SHP77 (cell line): ENCODE results near the gene MYO7A.

Experiments used
- DNase-seq, 2 experiments: peaks; one replicate each; lab custom pipeline; 2025; lab: John Stamatoyannopoulos, UW

MYO7A gene

GRCh38 chr11:77166021-77166420, 38.0 kb downstream of the MYO7A start:
- no peak for DNase-seq

GRCh38 chr11:77167111-77167626, 39.1 kb downstream of the MYO7A start:
- DNase-seq, result no peak

- DNase-seq, result no peak
Measured at GRCh38 chr11:77167791-77168190, 39.7 kb downstream of the MYO7A start.

GRCh38 chr11:77170107-77170506, 42.1 kb downstream of the MYO7A start:
- no peak for DNase-seq

- DNase-seq, result no peak
Measured at GRCh38 chr11:77171254-77171653, 43.2 kb downstream of the MYO7A start.

- DNase-seq, result no peak
Measured at GRCh38 chr11:77171885-77172665, 44.0 kb downstream of the MYO7A start.

GRCh38 chr11:77172666-77172982, 44.6 kb downstream of the MYO7A start:
- DNase-seq, result no peak

- DNase-seq, result no peak
Measured at GRCh38 chr11:77173494-77173893, 45.4 kb downstream of the MYO7A start.

GRCh38 chr11:77174559-77174958, 46.5 kb downstream of the MYO7A start:
- peak; percentile 35 to 47 for DNase-seq

GRCh38 chr11:77175021-77175842, 47.2 kb downstream of the MYO7A start:
- DNase-seq, result no peak

GRCh38 chr11:77175869-77176539, 48.0 kb downstream of the MYO7A start:
- DNase-seq, result peak in 1 of 2 experiments; percentile 5

- DNase-seq, result no peak
Measured at GRCh38 chr11:77176996-77177395, 49.0 kb downstream of the MYO7A start.

GRCh38 chr11:77178150-77178549, 50.1 kb downstream of the MYO7A start:
- DNase-seq, result no peak

GRCh38 chr11:77179048-77179447, 51.0 kb downstream of the MYO7A start:
- no peak for DNase-seq

- no peak for DNase-seq
Measured at GRCh38 chr11:77179681-77180080, 51.6 kb downstream of the MYO7A start.

- DNase-seq, result no peak
Measured at GRCh38 chr11:77180346-77180745, 52.3 kb downstream of the MYO7A start.

GRCh38 chr11:77181226-77181625, 53.2 kb downstream of the MYO7A start:
- no peak for DNase-seq

GRCh38 chr11:77181799-77182541, 53.9 kb downstream of the MYO7A start:
- no peak for DNase-seq

- DNase-seq, result no peak
Measured at GRCh38 chr11:77182542-77183430, 54.7 kb downstream of the MYO7A start.

GRCh38 chr11:77183431-77183984, 55.5 kb downstream of the MYO7A start:
- DNase-seq, result no peak
